WTC11 (cell line): ENCODE measurements around the gene GID8. TPM values are rescaled to one million over a fixed set of nuclear protein-coding genes. Genes with fewer than 3 reads are reported as not detected.

Experiments
- ATAC-seq: fragments of 200-7000 bp; cut with Tn5 transposase; 2 replicates; pipeline ENCODE4 v1.10.0; 2021; ENCODE audit warnings: mild to moderate bottlenecking, moderate library complexity
- CTCF ChIA-PET: fragments of 300-600 bp; sonication (Branson Sonifier 250); formaldehyde crosslinking; loops from one replicate; lab custom pipeline; 2021; ENCODE audit warnings: antibody characterized with exemption; lab: Charles Lee
- POLR2A ChIA-PET: fragments of 350-600 bp; sonication (Branson Sonifier 250); formaldehyde crosslinking; loops from one replicate; lab custom pipeline; 2021; ENCODE audit warnings: antibody characterized with exemption; lab: Charles Lee
- DNase-seq: peaks from one replicate; pipeline ENCODE4 v3.0.0; 2021; ENCODE audit warnings: low spot score
- H3K27ac Mint-ChIP-seq: 2 replicates; pipeline ENCODE4 v1.8.0; 2021; ENCODE audit warnings: mixed read lengths
- H3K27me3 Mint-ChIP-seq: 2 replicates; pipeline ENCODE4 v1.8.0; 2021; ENCODE audit warnings: low read depth, mild to moderate bottlenecking, moderate library complexity, mixed read lengths
- H3K36me3 Mint-ChIP-seq: 2 replicates; pipeline ENCODE4 v1.8.0; 2021; ENCODE audit warnings: mixed read lengths
- H3K4me1 Mint-ChIP-seq: 2 replicates; pipeline ENCODE4 v1.8.0; 2022; ENCODE audit warnings: mixed read lengths
- H3K4me3 Mint-ChIP-seq: 2 replicates; pipeline ENCODE4 v1.8.0; 2021; ENCODE audit warnings: mild to moderate bottlenecking, moderate library complexity, mixed read lengths
- H3K9me3 Mint-ChIP-seq: 2 replicates; pipeline ENCODE4 v1.8.0; 2021; ENCODE audit warnings: mixed read lengths
- ESRRA ChIP-seq: sonication (generic); formaldehyde crosslinking; IDR thresholded peaks from 2 replicates; pipeline ENCODE4 v1.8.1; 2022; ENCODE audit warnings: mild to moderate bottlenecking, missing genetic modification reagents, borderline replicate concordance
- GTF2I ChIP-seq: fragments of 250-450 bp; sonication (Bioruptor Pico); conservative IDR thresholded peaks from 2 replicates; pipeline ENCODE4 v1.4.0; 2021; ENCODE audit warnings: mild to moderate bottlenecking
- HMGA2 ChIP-seq: fragments of 250-450 bp; sonication (Bioruptor Pico); IDR thresholded peaks from 2 replicates; pipeline ENCODE4 v1.4.0; 2021; ENCODE audit warnings: mild to moderate bottlenecking, moderate library complexity
- JAZF1 ChIP-seq: fragments of 250-450 bp; sonication (Bioruptor Pico); IDR thresholded peaks from 2 replicates; pipeline ENCODE4 v1.9.0; 2021; ENCODE audit warnings: moderate library complexity, mild to moderate bottlenecking, inconsistent platforms
- JUN ChIP-seq: sonication (generic); formaldehyde crosslinking; IDR thresholded peaks from 2 replicates; pipeline ENCODE4 v1.8.0; 2023; ENCODE audit warnings: mild to moderate bottlenecking, missing genetic modification reagents
- KAT7 ChIP-seq: sonication (generic); formaldehyde crosslinking; IDR thresholded peaks from 2 replicates; pipeline ENCODE4 v1.8.1; 2023; ENCODE audit warnings: missing genetic modification reagents, mild to moderate bottlenecking, borderline replicate concordance
- MXD4 ChIP-seq: fragments of 250-450 bp; sonication (Bioruptor Pico); IDR thresholded peaks from 2 replicates; pipeline ENCODE4 v1.8.0; 2021; ENCODE audit warnings: mild to moderate bottlenecking, moderate library complexity, borderline replicate concordance
- NR3C1 ChIP-seq: sonication (generic); formaldehyde crosslinking; conservative IDR thresholded peaks from 2 replicates; pipeline ENCODE4 v1.8.1; 2023; ENCODE audit warnings: low read depth, mild to moderate bottlenecking, missing genetic modification reagents
- RELA ChIP-seq: sonication (generic); formaldehyde crosslinking; IDR thresholded peaks from 2 replicates; pipeline ENCODE4 v1.8.1; 2022; ENCODE audit warnings: missing genetic modification reagents, mild to moderate bottlenecking, borderline replicate concordance
- TCF7 ChIP-seq: sonication (generic); formaldehyde crosslinking; IDR thresholded peaks from 2 replicates; pipeline ENCODE4 v1.8.0; 2022; ENCODE audit warnings: mild to moderate bottlenecking, low read depth, missing genetic modification reagents, moderate library complexity
- ZNF138 ChIP-seq: sonication (generic); formaldehyde crosslinking; conservative IDR thresholded peaks from 2 replicates; pipeline ENCODE4 v1.8.1; 2022; ENCODE audit warnings: mild to moderate bottlenecking, moderate library complexity, missing genetic modification reagents
- ZNF396 ChIP-seq: fragments of 250-450 bp; sonication (Bioruptor Pico); IDR thresholded peaks from 2 replicates; pipeline ENCODE4 v1.8.0; 2021; ENCODE audit warnings: mild to moderate bottlenecking, moderate library complexity, borderline replicate concordance
- ZNF423 ChIP-seq: fragments of 250-450 bp; sonication (Bioruptor Pico); IDR thresholded peaks from 2 replicates; pipeline ENCODE4 v2.1.2; 2022; ENCODE audit warnings: mild to moderate bottlenecking, moderate library complexity
- total RNA-seq: library from RNA; stranded (reverse); gene quantifications from 3 replicates; pipeline ENCODE4 v1.2.3, GENCODE V29; 2021
- TF ChIP-seq, protein P1 (sequence below): sonication (generic); formaldehyde crosslinking; IDR thresholded peaks from 2 replicates; pipeline ENCODE4 v1.8.0; 2022; ENCODE audit warnings: mild to moderate bottlenecking, missing genetic modification reagents
- TF ChIP-seq, protein P2 (sequence below): sonication (generic); formaldehyde crosslinking; IDR thresholded peaks from 2 replicates; pipeline ENCODE4 v1.8.1; 2023; ENCODE audit warnings: mild to moderate bottlenecking, missing genetic modification reagents
- TF ChIP-seq, protein P3 (sequence below): sonication (generic); formaldehyde crosslinking; IDR thresholded peaks from 2 replicates; pipeline ENCODE4 v1.8.1; 2023; ENCODE audit warnings: mild to moderate bottlenecking, missing genetic modification reagents, moderate library complexity
- TF ChIP-seq, protein P4 (sequence below): sonication (generic); formaldehyde crosslinking; IDR thresholded peaks from 2 replicates; pipeline ENCODE4 v1.8.1; 2022; ENCODE audit warnings: missing genetic modification reagents, borderline replicate concordance
- TF ChIP-seq, protein P5 (sequence below): sonication (generic); formaldehyde crosslinking; IDR thresholded peaks from 2 replicates; pipeline ENCODE4 v1.8.1; 2023; ENCODE audit warnings: mild to moderate bottlenecking, missing genetic modification reagents, moderate library complexity
- TF ChIP-seq, protein P6 (sequence below): fragments of 250-450 bp; sonication (Bioruptor Pico); IDR thresholded peaks from 2 replicates; pipeline ENCODE4 v1.9.0; 2021; ENCODE audit warnings: mild to moderate bottlenecking
- TF ChIP-seq, protein P7 (sequence below): sonication (generic); formaldehyde crosslinking; IDR thresholded peaks from 2 replicates; pipeline ENCODE4 v1.8.1; 2022; ENCODE audit warnings: mild to moderate bottlenecking, missing genetic modification reagents, moderate library complexity, borderline replicate concordance
- TF ChIP-seq, protein P8 (sequence below): sonication (generic); formaldehyde crosslinking; IDR thresholded peaks from 2 replicates; pipeline ENCODE4 v1.8.1; 2022; ENCODE audit warnings: low read depth, mild to moderate bottlenecking, moderate library complexity, missing genetic modification reagents, borderline replicate concordance

GID8 gene
- total RNA-seq, 1 experiment from 2014 or later = 70.2 TPM

DNA sequence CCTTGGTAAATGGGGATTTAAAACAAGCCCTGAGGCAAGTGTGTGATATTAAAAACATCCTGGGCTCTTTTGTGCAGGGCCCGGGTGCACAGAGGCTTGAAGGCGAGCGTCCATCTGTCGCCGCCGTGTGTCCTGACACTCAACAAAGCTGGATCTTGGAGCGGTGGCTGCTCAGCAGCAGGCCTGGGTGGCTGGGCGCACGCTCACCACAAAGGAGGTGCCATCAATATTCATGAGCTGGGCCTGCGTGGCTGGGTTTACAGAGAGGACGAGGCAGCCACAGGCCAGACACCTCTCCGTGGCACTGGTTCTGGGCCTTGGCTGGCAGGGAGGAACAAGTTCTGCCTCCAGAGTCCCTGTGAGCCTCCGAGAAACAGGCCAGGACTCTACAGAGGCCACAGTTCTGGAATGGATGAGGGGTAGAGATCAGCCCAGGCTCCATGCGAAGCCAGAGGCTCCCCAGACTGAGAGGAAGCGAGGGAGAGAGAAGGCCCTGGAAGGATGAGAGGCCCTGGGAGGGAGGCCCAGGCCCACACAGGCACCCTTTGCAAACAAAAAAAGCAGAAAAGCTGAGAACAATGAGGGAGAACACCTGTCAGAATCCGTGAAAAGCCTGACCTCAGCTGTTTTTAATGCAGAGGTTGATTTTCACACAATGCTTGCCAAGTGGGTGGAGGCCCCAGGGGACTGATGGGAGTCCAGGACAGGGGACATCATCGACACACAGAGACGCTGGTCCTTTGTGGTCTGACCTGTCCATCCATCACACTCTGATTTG lies 46.9 kb downstream of the GID8 start:
- Mint-ChIP-seq H3K4me1 (peaks cover 30% of the 10 kb centered on the region), H3K4me3 (no peak overlapping the region), H3K27ac (peak overlapping the region; percentile 73), H3K9me3 (no peaks in the 10 kb centered on the region), H3K27me3 (no peaks in the 10 kb centered on the region; the same call in 1 of the 2 replicates), H3K36me3 (no peaks in the 10 kb centered on the region)
- TF ChIP-seq, protein P1, sequence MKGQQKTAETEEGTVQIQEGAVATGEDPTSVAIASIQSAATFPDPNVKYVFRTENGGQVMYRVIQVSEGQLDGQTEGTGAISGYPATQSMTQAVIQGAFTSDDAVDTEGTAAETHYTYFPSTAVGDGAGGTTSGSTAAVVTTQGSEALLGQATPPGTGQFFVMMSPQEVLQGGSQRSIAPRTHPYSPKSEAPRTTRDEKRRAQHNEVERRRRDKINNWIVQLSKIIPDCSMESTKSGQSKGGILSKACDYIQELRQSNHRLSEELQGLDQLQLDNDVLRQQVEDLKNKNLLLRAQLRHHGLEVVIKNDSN (CRISPR knock-in tag) = no peak
- TF ChIP-seq ZNF396 (CRISPR knock-in tag) (no peak), ESRRA (CRISPR knock-in tag) (no peak), JUN (CRISPR knock-in tag) (no peak), ZNF138 (CRISPR knock-in tag) (no peak), GTF2I (CRISPR knock-in tag) (no peak), TCF7 (CRISPR knock-in tag) (no peak)
- TF ChIP-seq, protein P2, sequence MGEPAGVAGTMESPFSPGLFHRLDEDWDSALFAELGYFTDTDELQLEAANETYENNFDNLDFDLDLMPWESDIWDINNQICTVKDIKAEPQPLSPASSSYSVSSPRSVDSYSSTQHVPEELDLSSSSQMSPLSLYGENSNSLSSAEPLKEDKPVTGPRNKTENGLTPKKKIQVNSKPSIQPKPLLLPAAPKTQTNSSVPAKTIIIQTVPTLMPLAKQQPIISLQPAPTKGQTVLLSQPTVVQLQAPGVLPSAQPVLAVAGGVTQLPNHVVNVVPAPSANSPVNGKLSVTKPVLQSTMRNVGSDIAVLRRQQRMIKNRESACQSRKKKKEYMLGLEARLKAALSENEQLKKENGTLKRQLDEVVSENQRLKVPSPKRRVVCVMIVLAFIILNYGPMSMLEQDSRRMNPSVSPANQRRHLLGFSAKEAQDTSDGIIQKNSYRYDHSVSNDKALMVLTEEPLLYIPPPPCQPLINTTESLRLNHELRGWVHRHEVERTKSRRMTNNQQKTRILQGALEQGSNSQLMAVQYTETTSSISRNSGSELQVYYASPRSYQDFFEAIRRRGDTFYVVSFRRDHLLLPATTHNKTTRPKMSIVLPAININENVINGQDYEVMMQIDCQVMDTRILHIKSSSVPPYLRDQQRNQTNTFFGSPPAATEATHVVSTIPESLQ (CRISPR knock-in tag) = no peak
- TF ChIP-seq, protein P3, sequence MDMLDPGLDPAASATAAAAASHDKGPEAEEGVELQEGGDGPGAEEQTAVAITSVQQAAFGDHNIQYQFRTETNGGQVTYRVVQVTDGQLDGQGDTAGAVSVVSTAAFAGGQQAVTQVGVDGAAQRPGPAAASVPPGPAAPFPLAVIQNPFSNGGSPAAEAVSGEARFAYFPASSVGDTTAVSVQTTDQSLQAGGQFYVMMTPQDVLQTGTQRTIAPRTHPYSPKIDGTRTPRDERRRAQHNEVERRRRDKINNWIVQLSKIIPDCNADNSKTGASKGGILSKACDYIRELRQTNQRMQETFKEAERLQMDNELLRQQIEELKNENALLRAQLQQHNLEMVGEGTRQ (CRISPR knock-in tag) = no peak
- TF ChIP-seq, protein P4, sequence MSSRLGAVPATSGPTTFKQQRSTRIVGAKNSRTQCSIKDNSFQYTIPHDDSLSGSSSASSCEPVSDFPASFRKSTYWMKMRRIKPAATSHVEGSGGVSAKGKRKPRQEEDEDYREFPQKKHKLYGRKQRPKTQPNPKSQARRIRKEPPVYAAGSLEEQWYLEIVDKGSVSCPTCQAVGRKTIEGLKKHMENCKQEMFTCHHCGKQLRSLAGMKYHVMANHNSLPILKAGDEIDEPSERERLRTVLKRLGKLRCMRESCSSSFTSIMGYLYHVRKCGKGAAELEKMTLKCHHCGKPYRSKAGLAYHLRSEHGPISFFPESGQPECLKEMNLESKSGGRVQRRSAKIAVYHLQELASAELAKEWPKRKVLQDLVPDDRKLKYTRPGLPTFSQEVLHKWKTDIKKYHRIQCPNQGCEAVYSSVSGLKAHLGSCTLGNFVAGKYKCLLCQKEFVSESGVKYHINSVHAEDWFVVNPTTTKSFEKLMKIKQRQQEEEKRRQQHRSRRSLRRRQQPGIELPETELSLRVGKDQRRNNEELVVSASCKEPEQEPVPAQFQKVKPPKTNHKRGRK = no peak
- TF ChIP-seq, protein P5, sequence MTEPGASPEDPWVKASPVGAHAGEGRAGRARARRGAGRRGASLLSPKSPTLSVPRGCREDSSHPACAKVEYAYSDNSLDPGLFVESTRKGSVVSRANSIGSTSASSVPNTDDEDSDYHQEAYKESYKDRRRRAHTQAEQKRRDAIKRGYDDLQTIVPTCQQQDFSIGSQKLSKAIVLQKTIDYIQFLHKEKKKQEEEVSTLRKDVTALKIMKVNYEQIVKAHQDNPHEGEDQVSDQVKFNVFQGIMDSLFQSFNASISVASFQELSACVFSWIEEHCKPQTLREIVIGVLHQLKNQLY = no peak
- DNase-seq = no peak
- no peak for ATAC-seq
- ChIA-PET CTCF (interaction anchor here (0.7 to 1.4 kb wide), 5 partner anchors 9 to 31 kb away, joined by 3 to 9 read pairs (median 3); no protein-coding TSS in a partner anchor), POLR2A (interaction anchor here (0.8 kb wide), 1 partner anchor 598 kb away, joined by 3 read pairs; the partner anchor contains the start of gene RPS21)

DNA sequence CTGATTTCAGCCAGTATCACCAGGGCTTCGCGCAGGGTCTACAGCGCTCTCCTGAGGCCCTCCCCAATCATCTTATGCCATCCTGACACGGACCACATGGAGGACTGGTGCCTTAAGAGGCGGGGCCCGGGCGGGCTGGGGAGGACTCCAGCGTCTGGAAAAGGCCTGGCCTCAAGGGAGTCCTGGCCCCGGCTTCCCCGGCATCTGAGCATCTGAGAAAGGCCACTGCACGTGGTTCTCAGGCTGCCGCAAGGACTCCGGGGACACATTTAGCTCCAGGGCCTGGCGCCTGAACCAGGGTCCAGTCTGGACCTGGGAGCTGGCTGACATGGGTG lies 47.5 kb downstream of the GID8 start:
- Mint-ChIP-seq H3K36me3 (no peaks in the 10 kb centered on the region), H3K9me3 (no peaks in the 10 kb centered on the region), H3K27ac (no peak overlapping the region), H3K4me3 (no peak overlapping the region), H3K4me1 (peaks cover 30% of the 10 kb centered on the region), H3K27me3 (no peaks in the 10 kb centered on the region; the same call in 1 of the 2 replicates)
- ATAC-seq = no peak
- DNase-seq = no peak
- ChIA-PET CTCF (interaction anchor here (0.7 to 1.3 kb wide), 2 partner anchors 9 to 23 kb away, joined by 3 to 5 read pairs; no protein-coding TSS in a partner anchor), POLR2A (no interaction called here)
- TF ChIP-seq KAT7 (CRISPR knock-in tag) (no peak), NR3C1 (CRISPR knock-in tag) (no peak), HMGA2 (CRISPR knock-in tag) (no peak), MXD4 (CRISPR knock-in tag) (no peak), GTF2I (CRISPR knock-in tag) (no peak), JAZF1 (CRISPR knock-in tag) (no peak), ZNF423 (CRISPR knock-in tag) (no peak), RELA (CRISPR knock-in tag) (no peak)
- TF ChIP-seq, protein P6, sequence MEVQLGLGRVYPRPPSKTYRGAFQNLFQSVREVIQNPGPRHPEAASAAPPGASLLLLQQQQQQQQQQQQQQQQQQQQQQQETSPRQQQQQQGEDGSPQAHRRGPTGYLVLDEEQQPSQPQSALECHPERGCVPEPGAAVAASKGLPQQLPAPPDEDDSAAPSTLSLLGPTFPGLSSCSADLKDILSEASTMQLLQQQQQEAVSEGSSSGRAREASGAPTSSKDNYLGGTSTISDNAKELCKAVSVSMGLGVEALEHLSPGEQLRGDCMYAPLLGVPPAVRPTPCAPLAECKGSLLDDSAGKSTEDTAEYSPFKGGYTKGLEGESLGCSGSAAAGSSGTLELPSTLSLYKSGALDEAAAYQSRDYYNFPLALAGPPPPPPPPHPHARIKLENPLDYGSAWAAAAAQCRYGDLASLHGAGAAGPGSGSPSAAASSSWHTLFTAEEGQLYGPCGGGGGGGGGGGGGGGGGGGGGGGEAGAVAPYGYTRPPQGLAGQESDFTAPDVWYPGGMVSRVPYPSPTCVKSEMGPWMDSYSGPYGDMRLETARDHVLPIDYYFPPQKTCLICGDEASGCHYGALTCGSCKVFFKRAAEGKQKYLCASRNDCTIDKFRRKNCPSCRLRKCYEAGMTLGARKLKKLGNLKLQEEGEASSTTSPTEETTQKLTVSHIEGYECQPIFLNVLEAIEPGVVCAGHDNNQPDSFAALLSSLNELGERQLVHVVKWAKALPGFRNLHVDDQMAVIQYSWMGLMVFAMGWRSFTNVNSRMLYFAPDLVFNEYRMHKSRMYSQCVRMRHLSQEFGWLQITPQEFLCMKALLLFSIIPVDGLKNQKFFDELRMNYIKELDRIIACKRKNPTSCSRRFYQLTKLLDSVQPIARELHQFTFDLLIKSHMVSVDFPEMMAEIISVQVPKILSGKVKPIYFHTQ (CRISPR knock-in tag) = no peak
- TF ChIP-seq, protein P7, sequence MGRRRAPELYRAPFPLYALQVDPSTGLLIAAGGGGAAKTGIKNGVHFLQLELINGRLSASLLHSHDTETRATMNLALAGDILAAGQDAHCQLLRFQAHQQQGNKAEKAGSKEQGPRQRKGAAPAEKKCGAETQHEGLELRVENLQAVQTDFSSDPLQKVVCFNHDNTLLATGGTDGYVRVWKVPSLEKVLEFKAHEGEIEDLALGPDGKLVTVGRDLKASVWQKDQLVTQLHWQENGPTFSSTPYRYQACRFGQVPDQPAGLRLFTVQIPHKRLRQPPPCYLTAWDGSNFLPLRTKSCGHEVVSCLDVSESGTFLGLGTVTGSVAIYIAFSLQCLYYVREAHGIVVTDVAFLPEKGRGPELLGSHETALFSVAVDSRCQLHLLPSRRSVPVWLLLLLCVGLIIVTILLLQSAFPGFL (CRISPR knock-in tag) = no peak
- TF ChIP-seq, protein P8, sequence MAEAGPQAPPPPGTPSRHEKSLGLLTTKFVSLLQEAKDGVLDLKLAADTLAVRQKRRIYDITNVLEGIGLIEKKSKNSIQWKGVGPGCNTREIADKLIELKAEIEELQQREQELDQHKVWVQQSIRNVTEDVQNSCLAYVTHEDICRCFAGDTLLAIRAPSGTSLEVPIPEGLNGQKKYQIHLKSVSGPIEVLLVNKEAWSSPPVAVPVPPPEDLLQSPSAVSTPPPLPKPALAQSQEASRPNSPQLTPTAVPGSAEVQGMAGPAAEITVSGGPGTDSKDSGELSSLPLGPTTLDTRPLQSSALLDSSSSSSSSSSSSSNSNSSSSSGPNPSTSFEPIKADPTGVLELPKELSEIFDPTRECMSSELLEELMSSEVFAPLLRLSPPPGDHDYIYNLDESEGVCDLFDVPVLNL (CRISPR knock-in tag) = no peak
